DOHH2 (cell line): ENCODE results near the gene TEX2.
A peak's percentile ranks its signal among the peaks of the same experiment; 100 is the strongest.

Source experiments
- H3F3A ChIP-seq: fragments of 200-600 bp; sonication (generic), shearing (Covaris generic); 2 replicates; pipeline ENCODE4 v1.6.0; 2016; ENCODE audit warnings: antibody characterized with exemption, mild to moderate bottlenecking; ENCODE audit not compliant: control insufficient read depth, insufficient read depth
- H3K27ac ChIP-seq: fragments of 200-600 bp; sonication (generic); 2 replicates; pipeline ENCODE4 v1.5.1; 2014; ENCODE audit warnings: low read depth, mild to moderate bottlenecking, low read length, moderate library complexity
- H3K27me3 ChIP-seq: fragments of 200-600 bp; sonication (generic); 2 replicates; pipeline ENCODE4 v1.6.1; 2014; ENCODE audit warnings: mild to moderate bottlenecking, low read length, mixed read lengths; ENCODE audit not compliant: control insufficient read depth
- H3K36me3 ChIP-seq: fragments of 200-600 bp; sonication (generic); 2 replicates; pipeline ENCODE4 v1.6.1; 2014; ENCODE audit warnings: mild to moderate bottlenecking, low read length, moderate library complexity, mixed read lengths; ENCODE audit not compliant: control insufficient read depth
- H3K4me1 ChIP-seq: fragments of 200-600 bp; sonication (generic); 2 replicates; pipeline ENCODE4 v1.6.1; 2014; ENCODE audit warnings: mild to moderate bottlenecking, low read length, mixed read lengths; ENCODE audit not compliant: control insufficient read depth
- H3K4me2 ChIP-seq: fragments of 200-600 bp; sonication (generic); 2 replicates; pipeline ENCODE4 v1.6.0; 2014; ENCODE audit warnings: mild to moderate bottlenecking, low read length, moderate library complexity
- H3K4me3 ChIP-seq: fragments of 200-600 bp; sonication (generic); 2 replicates; pipeline ENCODE4 v1.5.1; 2014; ENCODE audit warnings: mild to moderate bottlenecking, low read length, mixed read lengths
- H3K79me2 ChIP-seq: fragments of 200-600 bp; sonication (generic); 2 replicates; pipeline ENCODE4 v1.6.1; 2014; ENCODE audit warnings: mild to moderate bottlenecking, low read length, mixed read lengths; ENCODE audit not compliant: control insufficient read depth
- H3K9me2 ChIP-seq: fragments of 200-600 bp; sonication (generic); replicated peaks from 2 replicates; pipeline ENCODE4 v1.6.1; 2014; ENCODE audit warnings: mild to moderate bottlenecking, low read length, mixed read lengths; ENCODE audit not compliant: control insufficient read depth
- H3K9me3 ChIP-seq: fragments of 200-600 bp; sonication (generic); 2 replicates; pipeline ENCODE4 v1.6.1; 2014; ENCODE audit warnings: antibody characterized with exemption, low read length, mixed read lengths; ENCODE audit not compliant: control insufficient read depth, insufficient read depth
- H4K20me1 ChIP-seq: fragments of 200-600 bp; sonication (generic); 2 replicates; pipeline ENCODE4 v1.6.0; 2014; ENCODE audit warnings: low read depth, mild to moderate bottlenecking, antibody characterized with exemption, low read length, moderate library complexity; ENCODE audit not compliant: control insufficient read depth, insufficient read depth
- CTCF ChIP-seq: fragments of 200-600 bp; sonication (generic); IDR thresholded peaks from one replicate; pipeline ENCODE4 v1.5.1; 2014; ENCODE audit warnings: antibody characterized with exemption, mild to moderate bottlenecking, low read depth, low read length; ENCODE audit not compliant: poor library complexity, severe bottlenecking
- EZH2phosphoT487 ChIP-seq: fragments of 200-600 bp; sonication (generic); IDR thresholded peaks from 2 replicates; pipeline ENCODE4 v1.6.1; 2017; ENCODE audit warnings: borderline replicate concordance, mild to moderate bottlenecking, antibody characterized with exemption, low read length, moderate library complexity, mixed read lengths

TEX2 gene

GRCh38 chr17:64148017-64148631 is 114.9 kb downstream of the TEX2 start:
- TF ChIP-seq CTCF (no peak), EZH2phosphoT487 (no peak)
- Histone ChIP-seq H4K20me1 (no peaks in the 10 kb centered on the region), H3F3A (peaks cover 48% of the 10 kb centered on the region), H3K79me2 (peaks cover 14% of the 10 kb centered on the region), H3K4me1 (peaks cover 21% of the 10 kb centered on the region), H3K4me2 (no peak overlapping the region), H3K27ac (peak overlapping the region; percentile 90), H3K36me3 (peaks cover 35% of the 10 kb centered on the region), H3K4me3 (no peak overlapping the region), H3K9me3 (no peaks in the 10 kb centered on the region), H3K27me3 (no peaks in the 10 kb centered on the region), H3K9me2 (no peaks in the 10 kb centered on the region)

- peak overlapping the region; percentile 90 for H3K27ac ChIP-seq
- peaks cover 33% of the 10 kb centered on the region for H3K36me3 ChIP-seq
- peaks cover 48% of the 10 kb centered on the region for H3F3A ChIP-seq
These were observed 115.7 kb downstream of the TEX2 start for GRCh38 chr17:64147110-64148016.

GRCh38 chr17:64146418-64147109 is 116.5 kb downstream of the TEX2 start:
- Histone ChIP-seq H3K9me2 (no peaks in the 10 kb centered on the region), H4K20me1 (no peaks in the 10 kb centered on the region), H3K9me3 (no peaks in the 10 kb centered on the region), H3K4me1 (peaks cover 21% of the 10 kb centered on the region), H3K79me2 (peaks cover 14% of the 10 kb centered on the region), H3F3A (peaks cover 46% of the 10 kb centered on the region), H3K36me3 (peaks cover 30% of the 10 kb centered on the region), H3K4me3 (peak overlapping the region; percentile 90), H3K27me3 (no peaks in the 10 kb centered on the region), H3K27ac (peak overlapping the region; percentile 90), H3K4me2 (peak overlapping the region; percentile 92)
- no peak for TF ChIP-seq CTCF
- no peak for TF ChIP-seq EZH2phosphoT487

More at GRCh38 chr17:64147110-64148016, 115.7 kb downstream of the TEX2 start:
- Histone ChIP-seq H3K79me2 (peaks cover 14% of the 10 kb centered on the region), H4K20me1 (no peaks in the 10 kb centered on the region), H3K9me2 (no peaks in the 10 kb centered on the region), H3K4me3 (peak overlapping the region; percentile 90), H3K9me3 (no peaks in the 10 kb centered on the region), H3K4me1 (peaks cover 21% of the 10 kb centered on the region), H3K27me3 (no peaks in the 10 kb centered on the region), H3K4me2 (peak overlapping the region; percentile 92)
- TF ChIP-seq EZH2phosphoT487 (no peak), CTCF (no peak)
